ENCODE results near the gene WDR72. TPM values are rescaled to one million over a fixed set of nuclear protein-coding genes. Genes with fewer than 3 reads are reported as not detected.

WDR72 gene
- total and polyA plus RNA-seq, 2 of the 8 experiments (the other 6 are each of a cell fraction or from before 2014, with no cell fraction given) = 1.2 to 1.9 TPM

GRCh38 chr15:53470743-53471142 lies 288.7 kb downstream of the WDR72 start (continued):
- TF ChIP-seq CHD7 (IDR thresholded peaks at IDR 0.05; ENCODE audit: insufficient replicate concordance, low read length) (no peak), E2F6 (IDR thresholded peaks at IDR 0.05) (no peak), NRF1 (IDR thresholded peaks at IDR 0.05; ENCODE audit: low read depth, low read length) (no peak), POLR2AphosphoS5 (IDR thresholded peaks at IDR 0.05; ENCODE audit: low read depth, low read length) (no peak), HDAC6 (IDR thresholded peaks at IDR 0.05; ENCODE audit: low read depth, low read length) (no peak)
